Activated T-cell treated with anti-CD3 and anti-CD28 coated beads for 48 hours (primary cell): ENCODE measurements around the gene U2AF2.

ENCODE experiments used
- DNase-seq: peaks from one replicate; pipeline ENCODE4 v3.0.0-alpha.2; 2020; ENCODE audit warnings: low read depth

U2AF2 gene

DNA sequence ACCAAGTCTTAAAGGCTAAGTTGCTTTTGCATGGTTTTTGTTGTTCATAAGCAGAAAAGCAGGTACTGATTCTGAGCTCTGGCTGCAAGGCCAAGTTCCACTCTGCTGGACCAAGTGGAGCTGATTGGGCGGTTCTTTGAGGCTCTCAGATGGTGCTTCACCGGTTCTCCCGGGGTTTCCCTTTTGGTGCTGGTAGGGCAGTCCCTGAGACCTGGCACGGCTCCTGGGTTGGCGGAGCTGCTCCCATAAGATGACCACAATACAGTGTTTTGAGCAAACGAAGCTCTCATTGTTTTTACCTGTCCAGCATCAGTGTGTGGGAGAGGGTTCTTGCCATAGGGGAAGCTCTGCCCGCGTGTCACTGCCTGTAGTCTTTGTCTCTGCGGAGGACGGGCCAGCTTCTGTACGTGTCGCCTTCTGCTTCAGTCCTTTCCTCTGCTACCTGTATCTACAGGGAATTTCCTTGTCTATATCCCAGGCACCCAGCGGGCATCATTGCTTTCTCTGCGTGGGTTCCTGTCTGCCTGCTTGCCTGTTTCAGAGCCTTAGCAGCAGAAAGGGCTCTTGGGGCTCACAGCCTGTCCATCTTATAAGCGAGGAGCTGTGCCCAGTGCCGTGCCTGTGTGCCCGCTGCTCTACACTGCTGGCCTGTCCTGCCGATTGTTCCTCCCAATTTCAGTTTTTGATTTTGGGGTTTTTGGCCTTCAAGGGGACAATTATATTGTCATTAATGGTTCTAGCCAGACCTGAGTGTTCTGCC lies 2.3 kb downstream of the U2AF2 start:
- DNase-seq = no peak

DNA sequence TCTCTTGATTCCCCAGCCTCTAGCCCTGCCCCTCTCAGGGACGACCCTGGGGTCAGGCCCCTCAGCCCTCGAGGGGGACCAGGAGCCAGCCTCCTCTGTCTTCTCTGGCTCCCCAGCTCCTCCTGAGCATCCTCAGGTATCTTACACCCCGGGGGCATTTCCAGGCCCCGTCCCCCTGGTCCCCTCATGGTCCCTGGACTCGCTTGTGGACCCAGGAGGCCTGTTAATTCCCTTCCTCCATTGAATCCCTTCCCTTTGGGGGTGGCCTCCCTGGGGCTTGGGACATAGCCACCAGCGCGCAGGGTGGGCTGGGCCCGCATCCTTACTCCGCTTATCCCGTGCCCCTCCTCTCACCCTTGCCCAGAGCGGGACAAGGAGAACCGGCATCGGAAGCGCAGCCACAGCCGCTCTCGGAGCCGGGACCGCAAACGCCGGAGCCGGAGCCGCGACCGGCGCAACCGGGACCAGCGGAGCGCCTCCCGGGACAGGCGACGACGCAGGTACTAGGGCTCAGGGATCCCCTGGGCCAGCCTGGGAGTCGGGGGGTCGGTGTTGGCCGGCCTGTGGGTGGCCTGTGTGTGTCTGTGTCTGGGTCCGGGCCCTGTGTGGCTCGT lies 4.1 kb downstream of the U2AF2 start:
- DNase-seq = no peak

DNA sequence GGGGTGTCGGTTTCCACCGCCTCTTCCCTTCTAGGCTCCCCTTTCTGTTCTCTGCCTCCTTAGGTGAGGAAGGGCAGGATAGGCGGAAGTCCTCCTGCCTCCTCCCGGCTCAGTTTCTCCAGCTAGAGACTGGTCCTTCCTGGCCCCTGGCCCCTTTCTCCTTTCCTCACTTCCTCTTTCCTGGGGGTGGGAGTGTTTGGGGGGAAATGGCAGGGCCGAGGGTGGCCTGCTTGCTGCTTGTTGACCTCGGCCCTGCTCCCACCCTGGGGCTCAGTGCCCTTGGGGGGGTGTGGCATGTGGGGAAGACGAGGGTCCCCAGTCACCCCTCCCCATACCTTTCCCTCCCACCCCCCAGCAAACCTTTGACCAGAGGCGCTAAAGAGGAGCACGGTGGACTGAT lies 5.0 kb downstream of the U2AF2 start:
- no peak for DNase-seq

DNA sequence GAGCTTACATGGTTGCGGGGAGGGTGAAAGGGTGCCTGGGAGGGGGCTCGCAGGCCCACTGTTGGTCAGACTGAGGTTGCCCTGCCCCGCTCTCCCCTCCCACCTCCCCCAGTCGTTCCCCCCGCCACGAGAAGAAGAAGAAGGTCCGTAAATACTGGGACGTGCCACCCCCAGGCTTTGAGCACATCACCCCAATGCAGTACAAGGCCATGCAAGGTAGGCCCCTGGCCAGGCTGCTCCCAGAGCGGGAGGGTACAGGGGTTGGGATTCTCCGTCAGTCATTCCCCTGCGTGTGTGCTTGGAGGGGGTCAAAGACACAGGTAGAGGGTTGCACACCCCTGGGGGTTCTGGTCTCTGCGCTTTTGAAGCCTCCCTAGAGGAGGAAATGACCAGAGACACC lies 5.6 kb downstream of the U2AF2 start:
- DNase-seq = no peak

DNA sequence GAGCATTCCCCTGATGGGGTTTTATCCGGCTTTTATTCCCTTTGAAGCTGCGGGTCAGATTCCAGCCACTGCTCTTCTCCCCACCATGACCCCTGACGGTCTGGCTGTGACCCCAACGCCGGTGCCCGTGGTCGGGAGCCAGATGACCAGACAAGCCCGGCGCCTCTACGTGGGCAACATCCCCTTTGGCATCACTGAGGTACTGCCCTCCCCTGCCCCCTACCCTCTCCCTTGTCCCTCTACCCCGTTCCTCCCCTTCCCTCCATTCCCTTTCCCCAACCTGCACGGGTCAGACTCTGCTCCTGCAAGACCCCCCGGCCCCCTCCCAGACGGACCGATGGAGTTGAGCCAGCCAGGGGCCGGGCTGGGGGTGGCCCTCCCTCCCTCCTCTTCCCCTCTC lies 6.2 kb downstream of the U2AF2 start:
- no peak for DNase-seq

DNA sequence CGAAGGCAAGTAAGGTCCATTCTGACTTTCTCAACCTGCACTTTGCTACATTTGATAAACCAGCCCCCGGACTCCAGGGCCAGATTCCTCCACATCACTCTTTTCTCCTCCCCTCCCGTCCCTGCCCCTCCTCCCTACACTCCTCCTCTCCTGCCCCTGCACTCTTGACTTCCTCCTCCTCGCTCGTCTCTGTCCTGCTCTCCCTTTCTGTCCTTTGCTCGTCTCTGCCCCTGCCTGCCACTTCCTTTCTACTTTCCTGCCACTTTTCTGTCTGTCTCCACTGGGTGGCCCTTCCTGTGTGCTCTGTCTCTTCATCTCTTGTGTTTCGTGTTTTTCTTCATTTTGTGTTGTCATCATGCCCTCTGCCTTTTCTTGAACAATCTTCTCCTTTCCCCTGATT lies 7.0 kb downstream of the U2AF2 start:
- DNase-seq = no peak

DNA sequence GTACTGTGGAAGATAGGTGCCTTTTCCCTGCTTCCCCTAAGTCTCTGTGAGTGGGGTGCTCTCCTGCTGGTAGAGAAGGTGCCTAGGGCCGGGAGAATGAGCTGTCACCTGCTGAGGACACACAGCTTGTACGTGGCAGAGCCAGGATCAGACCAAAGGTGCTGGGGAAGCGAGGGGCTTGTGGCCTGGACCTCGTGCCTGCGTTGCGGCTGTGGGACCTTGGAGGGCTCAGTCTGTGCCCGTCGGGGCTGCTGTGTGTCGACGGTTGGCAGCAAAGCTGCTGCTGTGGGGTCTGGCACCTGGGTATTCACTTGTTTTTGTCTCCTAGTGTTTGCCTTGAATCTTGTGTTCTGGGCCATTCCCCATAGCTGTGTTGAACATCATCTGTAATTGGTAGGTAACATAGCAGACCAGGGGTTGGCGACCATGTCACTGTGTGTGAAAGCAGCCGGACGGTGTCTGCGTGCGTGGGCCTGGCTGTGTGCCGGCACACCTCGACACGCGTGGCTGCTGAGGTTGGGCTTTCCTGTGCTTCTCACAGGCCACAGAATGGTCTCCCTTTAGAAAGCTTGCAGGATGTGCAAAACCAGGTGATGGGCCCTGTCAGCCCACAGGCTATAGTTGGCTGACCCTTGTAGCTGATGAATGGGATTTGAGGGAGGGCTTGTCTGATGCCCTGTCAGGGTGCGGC lies 9.2 kb downstream of the U2AF2 start:
- DNase-seq = no peak

DNA sequence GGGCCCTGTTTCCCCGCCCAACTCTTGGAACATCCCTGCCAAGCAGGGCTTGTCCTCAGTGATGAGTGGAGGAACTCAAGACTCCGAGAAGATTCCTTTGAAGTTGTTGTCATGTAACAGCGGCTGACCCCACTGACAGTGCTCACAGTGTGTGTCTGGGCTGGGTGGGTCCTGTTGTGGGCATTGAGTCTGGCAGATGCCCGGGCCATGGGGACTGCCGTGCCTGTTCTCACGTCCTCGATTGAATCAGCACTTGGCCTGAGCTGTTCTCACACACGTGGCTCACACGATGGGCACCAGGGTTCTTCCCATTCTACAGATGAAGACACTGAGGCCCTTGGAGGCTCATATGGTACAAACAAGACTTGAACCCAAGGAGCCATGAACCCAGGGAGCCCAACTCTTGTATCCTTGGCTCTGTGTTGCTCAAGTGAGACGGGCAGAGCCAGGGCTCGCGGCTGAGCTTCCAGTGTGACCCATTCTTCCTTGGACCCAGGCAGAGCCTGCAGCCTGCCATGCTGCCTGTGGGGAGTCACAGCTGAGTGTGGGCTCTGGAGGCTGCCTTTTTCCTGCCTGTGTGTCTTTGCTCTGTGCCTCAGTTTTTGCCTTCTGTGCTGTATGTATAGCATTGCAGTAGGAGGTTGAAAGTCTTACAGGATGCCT lies 11.6 kb downstream of the U2AF2 start:
- no peak for DNase-seq

DNA sequence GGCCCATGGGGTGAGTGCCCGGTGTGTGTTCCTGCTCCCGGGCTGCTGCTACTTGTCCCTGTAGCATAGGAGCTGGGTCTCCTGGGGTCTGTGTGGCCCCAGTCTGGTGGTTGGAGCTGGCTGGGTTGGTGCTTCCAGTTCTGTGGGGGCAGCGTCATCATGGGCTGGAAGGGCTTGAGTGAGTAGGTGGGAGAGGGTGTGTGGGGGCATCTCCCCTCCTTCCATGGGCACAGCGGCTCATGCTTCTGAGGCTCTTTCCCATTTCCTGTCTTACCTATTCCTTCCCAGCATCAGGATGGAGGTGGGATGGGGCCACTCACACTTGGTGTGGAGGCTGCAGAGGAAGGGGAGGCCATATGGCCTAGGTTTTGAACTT lies 12.2 kb downstream of the U2AF2 start:
- no peak for DNase-seq

DNA sequence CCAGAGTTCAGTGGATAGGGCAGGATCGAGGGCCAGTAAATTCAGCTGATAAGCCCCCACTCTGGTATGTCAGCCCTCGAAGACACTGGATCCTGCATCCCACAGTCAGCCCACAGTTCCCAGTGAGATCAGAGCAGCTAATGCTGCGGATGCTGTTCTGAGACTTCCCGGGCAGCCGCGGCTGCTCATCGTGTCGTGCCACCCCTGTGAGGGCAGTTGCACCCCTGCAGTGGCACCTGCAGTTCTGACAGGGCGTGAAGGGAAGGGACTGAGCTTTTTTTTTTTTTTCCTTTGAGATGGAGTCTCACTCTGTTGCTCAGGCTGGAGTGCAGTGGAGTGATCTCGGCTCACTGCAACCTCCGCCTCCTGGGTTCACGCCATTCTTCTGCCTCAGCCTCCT lies 12.7 kb downstream of the U2AF2 start:
- no peak for DNase-seq

DNA sequence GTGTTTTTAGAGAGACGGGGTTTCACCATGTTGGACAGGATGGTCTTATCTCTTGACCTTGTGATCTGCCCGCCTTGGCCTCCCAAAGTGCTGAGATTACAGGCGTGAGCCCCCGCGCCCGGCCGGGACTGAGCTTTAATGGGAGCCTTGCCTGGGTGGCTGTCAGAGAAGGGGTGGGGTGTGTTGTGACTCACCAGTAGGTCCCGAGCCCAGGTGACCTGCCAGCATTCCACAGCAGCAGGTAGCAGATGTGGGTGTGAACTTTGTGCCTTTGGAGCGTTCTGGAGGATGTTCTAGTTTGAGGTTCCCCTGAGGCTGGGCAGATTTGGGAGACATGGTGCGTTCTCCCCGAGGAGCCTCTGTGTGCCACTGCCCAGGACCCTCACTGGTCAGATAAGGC lies 13.1 kb downstream of the U2AF2 start:
- DNase-seq = no peak

DNA sequence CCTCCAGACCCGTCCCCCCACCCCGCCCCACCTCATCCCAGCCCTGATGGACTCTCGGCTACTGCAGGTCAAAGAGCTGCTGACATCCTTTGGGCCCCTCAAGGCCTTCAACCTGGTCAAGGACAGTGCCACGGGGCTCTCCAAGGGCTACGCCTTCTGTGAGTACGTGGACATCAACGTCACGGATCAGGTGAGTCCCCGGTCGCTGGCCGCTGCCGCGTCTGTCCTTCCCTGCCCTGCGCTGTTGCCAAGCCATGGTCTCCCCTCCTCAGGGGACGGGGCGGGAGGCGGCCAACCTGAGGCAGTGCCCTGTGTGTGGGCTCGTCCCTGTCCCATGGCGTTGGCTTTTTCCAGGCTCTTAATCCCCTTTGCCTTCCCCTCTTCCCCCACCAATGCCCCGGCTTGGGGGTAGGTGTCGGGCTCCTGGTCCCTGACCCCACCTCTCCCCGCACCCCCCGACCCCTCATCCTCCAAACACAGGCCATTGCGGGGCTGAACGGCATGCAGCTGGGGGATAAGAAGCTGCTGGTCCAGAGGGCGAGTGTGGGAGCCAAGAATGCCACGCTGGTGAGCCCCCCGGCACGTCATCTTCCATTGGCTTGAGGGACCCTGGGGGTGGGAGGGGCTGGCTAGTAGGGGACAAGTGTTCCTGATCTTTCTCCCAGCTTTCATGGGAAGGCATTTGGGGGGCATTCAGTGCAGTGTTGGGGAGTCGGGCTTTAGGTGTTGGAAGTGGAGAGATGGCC lies 13.9 kb downstream of the U2AF2 start:
- no peak for DNase-seq

DNA sequence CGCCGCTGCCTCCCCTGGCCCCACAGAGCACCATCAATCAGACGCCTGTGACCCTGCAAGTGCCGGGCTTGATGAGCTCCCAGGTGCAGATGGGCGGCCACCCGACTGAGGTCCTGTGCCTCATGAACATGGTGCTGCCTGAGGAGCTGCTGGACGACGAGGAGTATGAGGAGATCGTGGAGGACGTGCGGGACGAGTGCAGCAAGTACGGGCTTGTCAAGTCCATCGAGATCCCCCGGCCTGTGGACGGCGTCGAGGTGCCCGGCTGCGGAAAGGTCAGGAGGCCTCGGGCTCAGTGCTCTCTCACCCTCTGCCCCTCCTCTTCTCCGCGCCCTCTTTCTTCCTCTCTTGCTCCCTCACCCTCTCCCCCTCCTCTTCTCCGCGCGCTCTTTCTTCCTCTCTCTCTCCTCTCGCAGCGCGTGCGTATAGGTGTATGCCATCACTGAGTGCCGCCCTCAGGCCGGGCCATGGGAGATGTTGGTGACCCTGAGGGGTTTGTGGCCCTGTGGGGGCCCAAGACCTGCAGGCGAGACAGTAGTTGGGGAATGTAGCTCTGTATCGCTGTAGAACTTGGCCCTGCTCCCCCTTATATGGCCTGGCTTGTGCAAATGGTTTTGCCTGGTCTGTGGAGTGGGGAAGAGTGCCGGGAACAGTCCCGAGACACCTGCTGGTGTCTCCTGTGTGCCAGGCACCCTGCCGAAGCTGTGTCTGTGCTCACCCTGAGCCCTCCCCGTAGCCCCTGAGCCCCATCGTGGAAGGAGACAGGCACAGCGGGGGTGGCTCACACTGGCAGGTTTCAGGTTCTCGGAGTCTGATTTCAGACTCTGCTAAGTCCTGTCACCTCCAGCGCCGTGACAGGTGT lies 14.8 kb downstream of the U2AF2 start:
- DNase-seq = no peak

DNA sequence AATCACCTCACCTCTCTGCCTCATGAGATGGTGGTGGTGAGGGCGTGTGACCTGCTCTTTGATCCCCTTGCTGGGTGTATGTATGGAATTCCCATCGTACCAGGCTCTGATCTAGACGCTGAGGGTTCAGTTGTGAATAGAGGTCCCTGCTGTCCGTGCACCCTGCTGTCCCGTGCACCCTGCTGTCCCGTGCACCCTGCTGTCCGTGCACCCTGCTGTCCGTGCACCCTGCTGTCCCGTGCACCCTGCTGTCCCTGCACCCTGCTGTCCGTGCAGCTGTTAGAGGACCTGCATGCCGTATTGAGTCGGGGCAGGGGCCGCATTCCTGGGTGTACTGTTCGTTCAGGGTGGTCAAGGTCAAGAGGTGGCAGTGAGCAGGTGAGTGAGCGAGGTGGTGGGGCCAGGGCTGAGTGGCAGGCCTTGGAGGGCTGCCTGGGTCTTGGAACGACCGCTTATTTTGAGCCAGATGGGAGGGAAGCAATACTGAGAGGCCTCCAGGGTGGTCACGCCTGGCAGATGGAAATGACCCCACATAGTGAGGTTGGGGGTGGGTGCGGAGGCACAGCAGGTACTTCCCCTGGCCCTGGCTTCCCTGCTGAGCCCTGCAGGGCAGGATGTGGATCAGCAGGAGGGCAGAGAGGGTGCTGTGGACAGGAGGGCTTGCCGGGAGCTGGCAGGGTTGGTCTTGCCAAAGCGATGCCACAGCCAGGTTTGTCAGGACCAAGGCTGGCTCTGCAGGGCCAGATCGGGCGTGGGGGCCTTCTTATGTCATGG lies 15.6 kb downstream of the U2AF2 start:
- DNase-seq = no peak

DNA sequence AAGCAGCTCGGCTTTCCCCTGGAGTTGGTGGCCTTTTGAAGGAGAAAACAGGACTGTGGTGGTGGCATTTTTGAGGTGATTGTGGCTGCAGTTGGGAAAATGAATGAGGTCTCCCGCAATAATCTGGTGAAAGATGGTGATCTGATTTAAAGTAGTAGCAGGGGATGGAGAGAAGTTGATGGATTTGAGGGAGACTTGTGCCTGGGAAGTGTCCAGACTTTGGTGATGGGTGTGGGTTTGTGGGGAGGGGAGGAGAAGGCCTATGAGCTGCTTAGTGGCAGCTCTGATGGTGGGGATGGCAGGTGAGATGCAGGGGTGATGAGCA lies 16.2 kb downstream of the U2AF2 start:
- DNase-seq = no peak

DNA sequence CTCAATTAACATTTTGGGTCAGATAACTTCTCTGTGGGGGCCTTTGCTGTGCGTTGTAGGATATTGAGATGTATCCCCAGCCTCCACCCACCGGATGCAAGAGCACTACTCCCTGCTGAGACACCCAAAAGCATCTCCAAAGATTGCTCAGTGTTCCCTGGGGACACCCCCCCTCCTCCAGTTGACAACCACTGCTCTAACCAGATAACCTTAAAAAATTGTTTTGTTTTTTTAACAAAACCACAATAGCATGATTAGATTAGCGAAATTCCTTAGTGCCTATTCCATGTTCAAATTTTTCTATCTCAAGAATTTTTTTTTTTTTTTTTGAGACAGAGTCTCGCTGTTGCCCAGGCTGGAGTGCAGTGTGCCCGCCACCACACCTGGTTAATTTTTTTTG lies 17.6 kb downstream of the U2AF2 start:
- DNase-seq = no peak

DNA sequence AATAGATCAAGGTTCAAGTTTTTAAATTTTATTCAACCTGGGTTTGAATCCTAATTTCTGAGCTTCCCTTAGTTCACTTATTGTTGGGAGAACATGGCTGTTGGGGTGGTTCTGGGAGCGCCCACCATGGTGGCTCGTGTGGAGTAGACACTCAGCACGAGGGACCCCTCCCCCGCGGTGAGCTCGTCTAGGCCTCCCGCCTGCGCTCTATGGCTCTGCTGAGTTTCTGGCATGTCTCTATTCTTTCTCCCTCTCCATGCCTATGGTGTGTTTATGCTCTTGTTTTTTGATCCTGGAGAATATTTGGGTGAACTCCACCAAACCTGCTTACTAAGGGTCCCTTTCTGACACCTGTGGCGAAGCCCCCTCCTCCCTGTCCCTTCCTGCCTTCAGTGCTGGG lies 18.6 kb downstream of the U2AF2 start:
- DNase-seq = no peak

DNA sequence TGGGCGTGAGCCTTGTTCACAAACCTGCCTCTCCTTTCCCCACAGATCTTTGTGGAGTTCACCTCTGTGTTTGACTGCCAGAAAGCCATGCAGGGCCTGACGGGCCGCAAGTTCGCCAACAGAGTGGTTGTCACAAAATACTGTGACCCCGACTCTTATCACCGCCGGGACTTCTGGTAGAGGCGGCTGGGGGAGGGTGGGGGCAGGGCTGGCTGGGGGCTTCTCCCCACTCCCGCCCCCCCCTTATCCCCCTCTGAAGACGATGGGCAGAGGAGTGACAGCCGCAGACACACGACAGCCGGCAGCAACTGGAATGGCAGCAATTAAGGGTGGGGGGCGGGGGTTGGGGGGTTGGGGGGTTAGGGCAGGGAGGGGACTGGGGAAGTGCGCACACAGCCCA lies 19.1 kb downstream of the U2AF2 start:
- DNase-seq = no peak

DNA sequence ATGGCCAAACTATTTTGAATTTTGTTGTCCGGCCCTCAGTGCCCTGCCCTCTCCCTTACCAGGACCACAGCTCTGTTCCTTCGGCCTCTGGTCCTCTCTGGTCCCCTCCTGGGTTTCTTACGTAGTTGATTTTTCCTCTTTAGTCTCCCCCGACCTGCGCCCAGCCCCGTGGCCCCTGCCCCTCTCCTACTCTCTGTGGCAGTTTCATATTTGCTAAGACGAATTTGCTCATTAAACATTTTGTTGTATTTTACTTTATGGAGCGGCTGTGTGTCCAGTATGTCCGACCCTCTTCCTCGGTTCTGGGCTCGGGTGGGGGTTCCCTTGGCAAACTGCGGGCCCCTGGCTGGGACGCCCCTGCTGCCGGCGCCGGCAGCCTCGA lies 19.6 kb downstream of the U2AF2 start:
- DNase-seq = no peak

DNA sequence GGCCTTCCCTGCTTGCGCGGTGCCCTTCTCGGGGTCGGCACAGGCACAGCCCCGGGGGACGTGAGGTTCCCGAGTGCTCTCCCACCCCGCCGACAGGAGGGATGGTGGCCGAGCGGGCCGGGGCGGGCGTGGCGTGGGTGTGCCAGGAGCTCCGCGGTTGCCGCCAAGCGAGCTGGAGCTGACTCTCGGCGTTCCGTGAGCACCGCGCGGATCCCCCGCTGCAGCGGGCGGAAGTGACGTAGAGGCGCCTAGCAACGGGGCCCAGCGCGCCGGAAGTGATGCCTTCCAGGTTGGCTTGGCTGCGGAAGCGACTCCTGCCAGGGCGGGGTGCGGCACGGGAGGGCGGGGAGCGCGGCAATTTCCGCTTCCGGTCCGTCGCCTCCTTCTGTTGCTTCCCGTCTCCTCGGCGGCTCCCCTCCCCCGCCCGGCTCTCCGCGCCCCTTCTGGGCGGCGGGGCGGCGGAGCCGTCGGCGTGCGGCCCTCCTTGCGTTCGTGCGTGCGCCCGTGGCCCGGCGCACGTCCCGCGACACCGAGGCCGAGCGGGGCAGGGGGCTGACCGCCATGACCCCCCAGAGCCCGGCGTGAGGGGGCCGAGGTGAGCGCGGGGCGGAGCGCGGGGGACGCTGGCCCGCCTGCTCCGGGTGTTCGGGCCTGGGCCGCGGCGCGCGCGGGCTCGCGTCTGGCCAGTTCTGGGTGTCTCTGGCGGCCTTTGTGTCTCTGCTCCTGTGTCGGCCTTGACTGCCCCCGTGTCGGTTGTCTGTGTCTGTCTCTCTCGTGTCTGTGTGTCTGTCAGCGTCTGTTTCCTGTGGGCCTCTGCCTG lies 20.2 kb downstream of the U2AF2 start, which contains the start of gene EPN1:
Gene EPN1 (plus strand): TSS at position 386 of the 820 bp plus-strand sequence. CDS start 3,402 bp downstream, outside the sequence.
- DNase-seq = peak; percentile 98
